Measurements from ENCODE around the gene WDR54. TPM values are rescaled to one million over a fixed set of nuclear protein-coding genes. Genes with fewer than 3 reads are reported as not detected.

The WDR54 gene
- polyA plus RNA-seq, 1 donor (not counting 4 experiments of a cell fraction or from before 2014, with no cell fraction given): 35.2 TPM

- Histone ChIP-seq H3K4me3 (ENCODE audit: control insufficient read depth in 2 of 3, extremely low read depth in 1 of 3, insufficient read depth in 2 of 3, low read depth in 1 of 3, low read length in 3 of 3) (peak overlapping the region in 1 of 3 experiments; percentile 3), H3K9me3 (ENCODE audit: control insufficient read depth, low read depth, low read length) (no peaks in the 10 kb centered on the region), H3K4me2 (ENCODE audit: control insufficient read depth, extremely low read depth, insufficient read depth, low read depth, low read length) (no peak overlapping the region), H3K36me3 (ENCODE audit: control insufficient read depth in 2 of 2, extremely low read depth in 1 of 2, insufficient read depth in 2 of 2, low read length in 2 of 2) (peaks cover 14 to 36% of the 10 kb centered on the region in 2 experiments), H3K79me2 (ENCODE audit: control insufficient read depth, insufficient read depth, low read length) (peaks cover 2% of the 10 kb centered on the region), H4K20me1 (ENCODE audit: control insufficient read depth, extremely low read depth, insufficient read depth, low read length) (no peaks in the 10 kb centered on the region), H3K9me1 (ENCODE audit: control insufficient read depth, extremely low read depth, insufficient read depth, low read length) (peaks cover 4% of the 10 kb centered on the region), H3K9ac (ENCODE audit: control insufficient read depth, extremely low read depth, insufficient read depth, low read length) (no peak overlapping the region), H2AFZ (ENCODE audit: control insufficient read depth, low read length) (no peak overlapping the region), H3K27ac (ENCODE audit: control insufficient read depth, insufficient read depth, low read length) (peak overlapping the region; percentile 96), H3K4me1 (ENCODE audit: control insufficient read depth, extremely low read depth, insufficient read depth, low read length) (peaks cover 66% of the 10 kb centered on the region), H3K27me3 (ENCODE audit: control insufficient read depth, extremely low read depth, insufficient read depth, low read length) (no peaks in the 10 kb centered on the region)
- dilution Hi-C loops (cut with MboI; ENCODE audit: extremely low pct_ligation_motif_present, low sequenced_read_pairs): no loop called here
- FAIRE-seq (no peak), DNase-seq (ENCODE audit: low read depth, low spot score) (no peak)
- no peak for TF ChIP-seq EZH2 (IDR thresholded peaks at IDR 0.05; ENCODE audit: low read length)
- TF ChIP-seq CTCF (optimal IDR thresholded peaks at IDR 0.05 in 1 of 3, IDR thresholded peaks at IDR 0.05 in 1 of 3, conservative IDR thresholded peaks at IDR 0.05 in 1 of 3; ENCODE audit: extremely low read depth in 1 of 3, insufficient read depth in 2 of 3, low read length in 3 of 3): no peak
Measured at GRCh38 chr2:74423231-74424095, 1.9 kb downstream of the WDR54 start.

GRCh38 chr2:74424139-74424992, 2.8 kb downstream of the WDR54 start:
- dilution Hi-C loops (cut with MboI; ENCODE audit: extremely low pct_ligation_motif_present, low sequenced_read_pairs): no loop called here
- peaks cover 4% of the 10 kb centered on the region for H3K9me1 ChIP-seq (ENCODE audit: control insufficient read depth, extremely low read depth, insufficient read depth, low read length)
- peak overlapping the region; percentile 96 for H3K27ac ChIP-seq (ENCODE audit: control insufficient read depth, insufficient read depth, low read length)
- H3K27me3 ChIP-seq (ENCODE audit: control insufficient read depth, extremely low read depth, insufficient read depth, low read length): no peaks in the 10 kb centered on the region
- FAIRE-seq (peak; percentile 75), DNase-seq (ENCODE audit: low read depth, low spot score) (no peak)
- H3K9ac ChIP-seq (ENCODE audit: control insufficient read depth, extremely low read depth, insufficient read depth, low read length): peak overlapping the region; percentile 76
- H4K20me1 ChIP-seq (ENCODE audit: control insufficient read depth, extremely low read depth, insufficient read depth, low read length): no peaks in the 10 kb centered on the region
- peaks cover 75% of the 10 kb centered on the region for H3K4me1 ChIP-seq (ENCODE audit: control insufficient read depth, extremely low read depth, insufficient read depth, low read length)
- peaks cover 2% of the 10 kb centered on the region for H3K79me2 ChIP-seq (ENCODE audit: control insufficient read depth, insufficient read depth, low read length)
- no peak overlapping the region for H2AFZ ChIP-seq (ENCODE audit: control insufficient read depth, low read length)
- H3K36me3 ChIP-seq (ENCODE audit: control insufficient read depth in 2 of 2, extremely low read depth in 1 of 2, insufficient read depth in 2 of 2, low read length in 2 of 2): peaks cover 19 to 46% of the 10 kb centered on the region in 2 experiments
- TF ChIP-seq EZH2 (IDR thresholded peaks at IDR 0.05; ENCODE audit: low read length) (no peak), CTCF (optimal IDR thresholded peaks at IDR 0.05 in 1 of 3, IDR thresholded peaks at IDR 0.05 in 1 of 3, conservative IDR thresholded peaks at IDR 0.05 in 1 of 3; ENCODE audit: extremely low read depth in 1 of 3, insufficient read depth in 2 of 3, low read length in 3 of 3) (no peak)
- peak overlapping the region in 1 of 3 experiments; percentile 13 for H3K4me3 ChIP-seq (ENCODE audit: control insufficient read depth in 2 of 3, extremely low read depth in 1 of 3, insufficient read depth in 2 of 3, low read depth in 1 of 3, low read length in 3 of 3)
- H3K9me3 ChIP-seq (ENCODE audit: control insufficient read depth, low read depth, low read length): no peaks in the 10 kb centered on the region
- peak overlapping the region; percentile 68 for H3K4me2 ChIP-seq (ENCODE audit: control insufficient read depth, extremely low read depth, insufficient read depth, low read depth, low read length)
